Right atrium auricular region (tissue), 2 donors: ENCODE data around the gene PLK5. TPM values are rescaled to one million over a fixed set of nuclear protein-coding genes. Genes with fewer than 3 reads are reported as not detected.
A peak's percentile ranks its signal among the peaks of the same experiment; 100 is the strongest.

Experiments used
- DNase-seq: peaks from one replicate; pipeline ENCODE4 v3.0.0-alpha.2; 2019; ENCODE audit warnings: low spot score
- H3K27ac ChIP-seq, 2 donors: fragments of 200-600 bp; sonication (generic); 1 replicate in 1 of 2; 2 replicates in 1 of 2; pipeline ENCODE4 v1.5.1; 2016 to 2019
- H3K27me3 ChIP-seq, 2 donors: fragments of 200-600 bp; sonication (generic); one replicate each; pipeline versions ENCODE4 v1.5.1 to v1.6.0; 2017 to 2019
- H3K36me3 ChIP-seq: fragments of 200-600 bp; sonication (generic); one replicate; pipeline ENCODE4 v1.5.1; 2016
- H3K4me1 ChIP-seq, 2 donors: fragments of 200-600 bp; sonication (generic); one replicate each; pipeline versions ENCODE4 v1.5.1 to v1.6.0; 2017 to 2019
- H3K4me3 ChIP-seq, 2 donors: fragments of 200-600 bp; sonication (generic); 1 replicate in 1 of 2; 2 replicates in 1 of 2; pipeline ENCODE4 v1.5.1; 2017 to 2019; ENCODE audit warnings: mild to moderate bottlenecking in 1 of 2, moderate library complexity in 1 of 2
- H3K9me3 ChIP-seq, 2 donors: fragments of 200-600 bp; sonication (generic); one replicate each; pipeline ENCODE4 v1.5.1; 2019
- total RNA-seq, 2 donors: library from RNA; depleted of rRNA; stranded (reverse); fragments of >200 nt; gene quantifications; one replicate each; pipeline ENCODE4 v1.1.0, GENCODE V29; 2016
- TF ChIP-seq, protein P1 (sequence below), 2 donors: fragments of 200-600 bp; sonication (generic); IDR thresholded peaks; one replicate each; pipeline ENCODE4 v1.5.1; 2019; ENCODE audit warnings: antibody characterized with exemption in 2 of 2

The PLK5 gene
- total RNA-seq, 2 donors from 2014 or later = not detected

DNA sequence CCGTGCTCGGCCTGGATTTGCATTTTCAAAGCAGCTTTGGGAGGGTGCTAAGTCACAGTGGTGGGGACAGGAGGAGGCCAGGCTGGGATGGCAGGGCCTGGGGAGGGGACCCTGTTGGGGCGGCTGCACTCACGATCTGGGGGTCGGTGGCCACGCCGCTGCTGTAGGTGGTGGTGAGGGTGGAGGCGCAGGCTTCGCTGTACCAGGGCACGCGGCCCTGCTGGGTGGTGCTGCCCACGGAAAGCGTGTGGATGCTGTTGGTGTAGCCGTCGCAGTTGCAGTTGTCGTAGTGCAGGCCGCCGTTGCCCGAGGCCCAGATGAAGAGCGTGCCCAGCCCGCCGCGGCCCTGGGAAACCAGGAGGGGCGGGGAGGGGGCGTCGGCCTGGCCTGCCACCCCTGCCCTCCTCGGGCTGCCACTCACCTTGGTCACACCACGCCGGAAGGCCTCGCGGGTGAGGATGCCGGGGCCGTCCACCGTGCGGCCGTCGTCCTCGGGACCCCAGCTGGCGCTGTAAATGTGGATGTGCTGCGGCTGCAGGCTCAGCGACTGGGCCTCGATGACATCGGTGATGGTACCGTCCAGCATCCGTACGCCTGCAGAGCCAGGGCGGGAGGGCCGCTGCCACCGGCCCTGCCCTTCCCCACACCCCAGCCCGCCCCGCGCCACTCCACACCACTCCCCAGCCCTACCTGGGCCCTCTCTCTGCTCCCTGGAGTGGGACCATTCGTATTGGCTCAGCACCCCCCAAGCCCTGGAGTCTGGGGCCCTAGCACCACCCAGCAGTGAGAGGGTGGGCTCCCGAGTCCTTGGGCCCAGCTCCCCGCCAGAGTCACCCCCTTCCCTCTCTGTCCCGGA is 36.9 kb upstream of the PLK5 start:
- H3K9me3 ChIP-seq = no peaks in the 10 kb centered on the region
- no peaks in the 10 kb centered on the region for H3K27me3 ChIP-seq
- H3K36me3 ChIP-seq = no peaks in the 10 kb centered on the region
- no peak overlapping the region for H3K4me3 ChIP-seq
- no peak for DNase-seq
- peaks cover 0 to 17% of the 10 kb centered on the region in 2 donors for H3K4me1 ChIP-seq
- TF ChIP-seq, protein P1, sequence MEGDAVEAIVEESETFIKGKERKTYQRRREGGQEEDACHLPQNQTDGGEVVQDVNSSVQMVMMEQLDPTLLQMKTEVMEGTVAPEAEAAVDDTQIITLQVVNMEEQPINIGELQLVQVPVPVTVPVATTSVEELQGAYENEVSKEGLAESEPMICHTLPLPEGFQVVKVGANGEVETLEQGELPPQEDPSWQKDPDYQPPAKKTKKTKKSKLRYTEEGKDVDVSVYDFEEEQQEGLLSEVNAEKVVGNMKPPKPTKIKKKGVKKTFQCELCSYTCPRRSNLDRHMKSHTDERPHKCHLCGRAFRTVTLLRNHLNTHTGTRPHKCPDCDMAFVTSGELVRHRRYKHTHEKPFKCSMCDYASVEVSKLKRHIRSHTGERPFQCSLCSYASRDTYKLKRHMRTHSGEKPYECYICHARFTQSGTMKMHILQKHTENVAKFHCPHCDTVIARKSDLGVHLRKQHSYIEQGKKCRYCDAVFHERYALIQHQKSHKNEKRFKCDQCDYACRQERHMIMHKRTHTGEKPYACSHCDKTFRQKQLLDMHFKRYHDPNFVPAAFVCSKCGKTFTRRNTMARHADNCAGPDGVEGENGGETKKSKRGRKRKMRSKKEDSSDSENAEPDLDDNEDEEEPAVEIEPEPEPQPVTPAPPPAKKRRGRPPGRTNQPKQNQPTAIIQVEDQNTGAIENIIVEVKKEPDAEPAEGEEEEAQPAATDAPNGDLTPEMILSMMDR (IDR thresholded peaks at IDR 0.05) = no peak
- H3K27ac ChIP-seq = no peak overlapping the region

DNA sequence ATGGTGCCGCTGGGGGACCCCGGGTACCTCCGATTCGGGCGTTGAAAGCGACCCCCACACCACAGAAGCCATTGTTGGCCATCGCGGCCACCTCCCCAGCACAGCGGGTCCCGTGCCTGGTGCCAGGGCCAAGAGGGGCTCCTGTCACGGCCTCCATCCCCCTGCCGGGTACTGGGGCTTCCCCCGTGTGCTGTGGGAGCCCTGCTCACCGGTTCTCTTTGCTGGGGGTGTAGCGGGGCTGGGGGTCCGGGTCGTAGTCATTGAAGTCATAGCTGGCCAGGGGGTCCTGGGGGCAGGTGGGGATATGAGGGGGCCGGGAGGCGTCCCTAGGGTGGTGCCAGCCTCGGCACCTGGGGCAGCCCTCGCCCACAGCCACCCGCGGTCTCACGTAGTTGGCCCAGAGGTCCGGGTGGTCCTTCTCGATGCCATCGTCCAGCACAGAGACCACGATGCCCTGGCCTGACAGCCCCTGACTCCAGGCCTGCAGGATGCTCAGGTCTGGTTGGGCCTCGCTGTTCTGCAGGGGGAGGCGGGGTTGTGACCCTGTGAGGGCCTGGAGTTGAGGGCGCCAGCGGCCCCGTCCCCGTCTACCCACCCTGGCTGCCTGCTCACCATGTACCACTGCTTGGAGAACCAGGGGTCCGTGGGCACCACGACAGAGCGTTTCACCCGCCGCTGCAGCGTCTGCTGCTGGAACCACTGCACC is 36.1 kb upstream of the PLK5 start:
- no peaks in the 10 kb centered on the region for H3K36me3 ChIP-seq
- no peak overlapping the region for H3K4me3 ChIP-seq
- H3K4me1 ChIP-seq = peaks cover 0 to 17% of the 10 kb centered on the region in 2 donors
- TF ChIP-seq, protein P1 (IDR thresholded peaks at IDR 0.05) = no peak
- no peak for DNase-seq
- H3K9me3 ChIP-seq = no peaks in the 10 kb centered on the region
- H3K27ac ChIP-seq = no peak overlapping the region
- H3K27me3 ChIP-seq = no peaks in the 10 kb centered on the region

DNA sequence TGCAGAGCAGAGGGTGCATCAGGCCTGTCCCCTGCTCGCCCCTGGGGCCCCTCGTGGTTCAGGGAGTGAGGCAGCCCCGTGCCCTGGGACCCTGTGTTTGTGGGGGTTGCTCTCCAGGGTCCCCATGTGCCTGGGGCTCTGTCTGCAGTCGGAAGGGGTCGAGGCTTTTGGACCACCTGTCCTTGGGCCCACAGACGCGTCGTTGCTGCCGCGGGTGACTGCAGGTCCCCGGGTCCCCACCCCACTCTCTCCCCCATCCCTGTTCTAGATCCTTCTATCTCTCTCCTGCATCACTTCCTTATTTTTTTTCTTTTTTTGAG is 35.6 kb upstream of the PLK5 start:
- no peaks in the 10 kb centered on the region for H3K9me3 ChIP-seq
- no peaks in the 10 kb centered on the region for H3K36me3 ChIP-seq
- H3K4me1 ChIP-seq = peaks cover 0 to 17% of the 10 kb centered on the region in 2 donors
- no peak overlapping the region for H3K27ac ChIP-seq
- TF ChIP-seq, protein P1 (IDR thresholded peaks at IDR 0.05) = no peak
- no peak for DNase-seq
- no peaks in the 10 kb centered on the region for H3K27me3 ChIP-seq
- H3K4me3 ChIP-seq = no peak overlapping the region

DNA sequence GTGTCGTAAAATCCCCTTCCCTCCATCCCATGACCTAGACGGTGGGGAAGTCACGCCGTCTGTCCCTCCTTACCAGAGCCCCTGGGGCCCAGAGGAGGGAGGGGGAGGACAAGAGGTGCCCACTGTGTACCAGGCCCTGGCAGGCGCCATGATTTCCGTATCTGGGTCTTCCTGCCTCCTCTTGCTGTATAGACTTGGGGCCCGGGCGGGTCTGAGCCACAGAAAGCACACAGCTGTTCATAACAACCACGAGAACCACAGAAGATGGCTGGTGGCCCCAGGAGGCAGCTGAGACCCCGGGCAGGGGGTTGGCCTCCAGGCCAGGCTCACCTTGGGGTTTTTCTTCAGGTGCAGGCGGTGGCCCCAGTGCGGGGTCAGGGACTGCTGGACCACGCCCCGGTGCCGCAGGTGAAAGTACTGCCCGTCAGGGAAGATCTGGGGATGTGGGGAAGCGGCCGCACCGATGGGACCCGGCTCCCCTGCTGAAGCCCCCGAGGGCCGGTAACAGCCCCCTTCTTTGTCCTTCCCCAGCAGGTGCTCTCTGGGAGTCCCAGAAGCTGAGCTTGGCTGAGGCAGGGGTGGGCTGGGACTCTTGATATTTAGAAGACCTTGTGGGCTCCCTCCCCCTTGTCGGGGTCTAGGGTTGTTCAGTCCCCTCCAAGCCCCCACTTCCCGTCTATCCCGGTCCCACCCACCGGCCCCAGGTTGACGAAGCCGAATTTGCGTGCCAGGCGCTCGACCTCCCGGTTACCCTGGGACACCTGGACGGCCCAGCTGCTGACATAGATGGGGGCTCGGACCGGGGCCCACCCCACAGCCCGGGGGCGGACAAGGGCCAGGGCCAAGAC is 34.2 kb upstream of the PLK5 start:
- TF ChIP-seq, protein P1 (IDR thresholded peaks at IDR 0.05) = no peak
- DNase-seq = no peak
- H3K4me3 ChIP-seq = peak overlapping the region; percentile 39 to 61
- no peaks in the 10 kb centered on the region for H3K27me3 ChIP-seq
- peaks cover 0 to 17% of the 10 kb centered on the region in 2 donors for H3K4me1 ChIP-seq
- H3K9me3 ChIP-seq = no peaks in the 10 kb centered on the region
- H3K27ac ChIP-seq = peak overlapping the region; percentile 80
- no peaks in the 10 kb centered on the region for H3K36me3 ChIP-seq

DNA sequence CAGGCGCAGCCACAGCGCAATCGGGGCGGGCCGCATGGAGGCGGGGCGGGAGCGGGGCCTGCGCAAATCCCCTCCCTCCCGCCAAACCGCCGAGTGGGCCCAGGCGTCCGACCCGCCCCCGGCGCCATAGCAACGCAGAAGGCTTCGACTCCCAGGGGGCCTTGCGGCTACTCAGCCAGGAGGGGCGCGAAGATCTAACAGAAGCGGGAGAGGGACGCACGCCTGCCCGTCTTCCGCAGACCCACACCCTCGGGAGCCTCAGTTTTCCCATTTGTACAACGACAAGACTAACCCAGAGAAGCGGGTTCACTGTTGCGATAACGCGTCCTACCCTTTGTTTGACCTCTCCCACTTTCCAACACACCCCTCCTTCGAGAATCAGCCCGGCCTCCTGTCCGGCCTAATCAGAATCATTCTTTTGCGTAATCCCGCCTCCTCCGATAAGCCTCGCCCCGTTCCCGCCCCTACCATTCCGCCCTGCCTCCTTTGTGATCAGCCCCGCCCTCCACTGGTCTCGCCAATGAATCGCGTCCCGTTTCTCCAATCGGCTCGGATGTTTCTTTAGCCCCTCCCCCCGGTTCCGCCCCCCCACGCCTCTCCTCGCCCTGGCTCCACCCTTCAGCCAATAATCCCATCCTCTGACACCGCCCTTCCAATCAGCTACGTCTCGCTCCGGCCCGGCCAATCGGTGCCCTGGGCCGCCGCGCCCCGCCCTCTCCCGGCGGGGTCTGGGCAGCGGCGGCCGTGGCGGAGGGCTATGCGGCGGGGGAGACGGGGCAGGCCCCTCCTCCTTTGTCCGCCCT is 33.4 kb upstream of the PLK5 start, which contains the start of gene PCSK4:
Gene PCSK4, minus strand, starts transcription at position 40 of the 803 bp plus-strand sequence. Its CDS starts 4 bp downstream, at position 36.
- Histone ChIP-seq H3K9me3 (no peaks in the 10 kb centered on the region), H3K36me3 (no peaks in the 10 kb centered on the region), H3K27ac (peak within 1 kb of the TSS; percentile 80), H3K4me1 (peaks cover 0 to 17% of the 10 kb centered on the region in 2 donors), H3K4me3 (peak within 1 kb of the TSS; percentile 40 to 63), H3K27me3 (no peaks in the 10 kb centered on the region)
- TF ChIP-seq, protein P1 (IDR thresholded peaks at IDR 0.05) = no peak
- peak; percentile 99 for DNase-seq
